ENCODE data around the gene CD7. TPM values are rescaled to one million over a fixed set of nuclear protein-coding genes. Genes with fewer than 3 reads are reported as not detected.
"Not testable (repeated sequence)": the region's sequence is repeated elsewhere in the genome, so short reads cannot be mapped to it uniquely, and the experiment has no call there.

The CD7 gene
- total RNA-seq: 7.1 TPM
- long read RNA-seq, partial matches to known transcripts: 1 of 1 reads
- long read RNA-seq, other reads (novel, unspliced or antisense): 0 of 1 reads

- no peaks in the 10 kb centered on the region for H3K36me3 ChIP-seq
- H3K9me3 ChIP-seq: no peaks in the 10 kb centered on the region
- peak within 1 kb of the TSS; percentile 37 for H3K4me3 ChIP-seq
- no peak for TF ChIP-seq CTCF (IDR thresholded peaks at IDR 0.05)
- H3K4me1 ChIP-seq: peaks cover 20% of the 10 kb centered on the region
- H3K27me3 ChIP-seq (ENCODE audit: low read depth): peaks cover 25% of the 10 kb centered on the region
- H3K27ac ChIP-seq: no peak within 1 kb of the TSS
- peak in 1 of 2 donors; percentile 21 for ATAC-seq
- intact Hi-C loops (cut with DNase I): no loop called here
- no peak for DNase-seq
Measured at GRCh38 chr17:82317394-82318168, at the start of gene CD7. Gene CD7, minus strand, starts transcription at chr17:82317608. Its CDS starts 113 bp downstream, at chr17:82317495.

GRCh38 chr17:82366749-82367148, 49.3 kb upstream of the CD7 start:
- Histone ChIP-seq H3K4me3 (no peak overlapping the region), H3K4me1 (peaks cover 18% of the 10 kb centered on the region), H3K36me3 (no peaks in the 10 kb centered on the region), H3K9me3 (no peaks in the 10 kb centered on the region), H3K27ac (no peak overlapping the region), H3K27me3 (ENCODE audit: low read depth) (peaks cover 26% of the 10 kb centered on the region)
- ATAC-seq (no peak), DNase-seq (peak; percentile 20)
- TF ChIP-seq CTCF (IDR thresholded peaks at IDR 0.05): no peak
- intact Hi-C loops (cut with DNase I): no loop called here

GRCh38 chr17:82365606-82366295, 48.3 kb upstream of the CD7 start:
- H3K27me3 ChIP-seq (ENCODE audit: low read depth): peaks cover 16% of the 10 kb centered on the region
- no peak overlapping the region for H3K27ac ChIP-seq
- no peaks in the 10 kb centered on the region for H3K9me3 ChIP-seq
- TF ChIP-seq CTCF (IDR thresholded peaks at IDR 0.05): no peak
- peaks cover 10% of the 10 kb centered on the region for H3K4me1 ChIP-seq
- ATAC-seq: no peak
- H3K36me3 ChIP-seq: no peaks in the 10 kb centered on the region
- intact Hi-C loops (cut with DNase I): no loop called here
- H3K4me3 ChIP-seq: no peak overlapping the region
- DNase-seq: no peak

GRCh38 chr17:82361885-82362633, 44.7 kb upstream of the CD7 start:
- Histone ChIP-seq H3K27me3 (ENCODE audit: low read depth) (peaks cover 15% of the 10 kb centered on the region), H3K4me3 (no peak overlapping the region), H3K27ac (no peak overlapping the region), H3K9me3 (no peaks in the 10 kb centered on the region), H3K4me1 (no peaks in the 10 kb centered on the region), H3K36me3 (no peaks in the 10 kb centered on the region)
- DNase-seq: no peak
- ATAC-seq: peak in 1 of 2 donors; percentile 27
- intact Hi-C loops (cut with DNase I): no loop called here
- TF ChIP-seq CTCF (IDR thresholded peaks at IDR 0.05): no peak

GRCh38 chr17:82359451-82360074, 42.2 kb upstream of the CD7 start:
- ATAC-seq; H3K4me1 ChIP-seq; DNase-seq; H3K36me3 ChIP-seq; H3K4me3 ChIP-seq; intact Hi-C loops (cut with DNase I); H3K27ac ChIP-seq; H3K9me3 ChIP-seq: not testable (repeated sequence)
- H3K27me3 ChIP-seq (ENCODE audit: low read depth): peaks cover 24% of the 10 kb centered on the region
